H9 (cell line): Measurements from ENCODE around the gene SLC17A2. TPM values are rescaled to one million over a fixed set of nuclear protein-coding genes. Genes with fewer than 3 reads are reported as not detected.

Experiments
- DNase-seq: peaks from one replicate; pipeline ENCODE4 v3.0.0-alpha.2; 2017
- H2AFZ ChIP-seq: one replicate; pipeline ENCODE4 v1.6.1; 2013; ENCODE audit warnings: mild to moderate bottlenecking, low read length, control low read depth, moderate library complexity
- H2AK5ac ChIP-seq: 2 replicates; pipeline ENCODE4 v1.6.1; 2013; ENCODE audit warnings: low read length, control low read depth, mixed read lengths; ENCODE audit not compliant: insufficient read length
- H2BK120ac ChIP-seq: one replicate; pipeline ENCODE4 v1.6.1; 2013; ENCODE audit warnings: low read depth, mild to moderate bottlenecking, low read length, control low read depth, inconsistent platforms; ENCODE audit not compliant: poor library complexity, severe bottlenecking
- H2BK12ac ChIP-seq: 2 replicates; pipeline ENCODE4 v1.6.1; 2013; ENCODE audit warnings: low read length, control low read depth, mixed read lengths, low read depth; ENCODE audit not compliant: insufficient read length
- H2BK15ac ChIP-seq: 2 replicates; pipeline ENCODE4 v1.6.1; 2013; ENCODE audit warnings: low read depth, low read length, control low read depth
- H2BK20ac ChIP-seq: one replicate; pipeline ENCODE4 v1.6.1; 2013; ENCODE audit warnings: low read depth, mild to moderate bottlenecking, low read length, control low read depth, inconsistent platforms; ENCODE audit not compliant: poor library complexity, severe bottlenecking
- H2BK5ac ChIP-seq: 2 replicates; pipeline ENCODE4 v1.6.1; 2013; ENCODE audit warnings: low read length, control low read depth, mixed read lengths; ENCODE audit not compliant: insufficient read length
- H3K14ac ChIP-seq: 2 replicates; pipeline ENCODE4 v1.6.1; 2013; ENCODE audit warnings: low read length, control low read depth; ENCODE audit not compliant: insufficient read depth
- H3K18ac ChIP-seq: 2 replicates; pipeline ENCODE4 v1.6.1; 2013; ENCODE audit warnings: low read depth, mild to moderate bottlenecking, mixed read lengths, low read length, control low read depth; ENCODE audit not compliant: insufficient read length
- H3K23ac ChIP-seq: 2 replicates; pipeline ENCODE4 v1.6.1; 2013; ENCODE audit warnings: low read length, control low read depth, mixed read lengths, low read depth; ENCODE audit not compliant: insufficient read length
- H3K23me2 ChIP-seq: 2 replicates; pipeline ENCODE4 v1.6.1; 2013; ENCODE audit warnings: low read depth, mild to moderate bottlenecking, mixed read lengths, low read length, control low read depth; ENCODE audit not compliant: insufficient read length, poor library complexity, severe bottlenecking
- H3K27ac ChIP-seq: 2 replicates; pipeline ENCODE4 v1.5.1; 2013; ENCODE audit warnings: low read length, control low read depth, mixed read lengths, low read depth; ENCODE audit not compliant: insufficient read length
- H3K27me3 ChIP-seq: 2 replicates; pipeline ENCODE4 v1.6.1; 2013; ENCODE audit warnings: low read length, control low read depth, inconsistent platforms; ENCODE audit not compliant: insufficient read depth
- H3K4ac ChIP-seq: 2 replicates; pipeline ENCODE4 v1.6.1; 2013; ENCODE audit warnings: low read depth, mild to moderate bottlenecking, control low read depth, inconsistent platforms, low read length, moderate library complexity
- H3K4me1 ChIP-seq: 2 replicates; pipeline ENCODE4 v1.6.1; 2013; ENCODE audit warnings: low read length, control low read depth, inconsistent platforms; ENCODE audit not compliant: insufficient read depth
- H3K4me2 ChIP-seq: 2 replicates; pipeline ENCODE4 v1.6.1; 2013; ENCODE audit warnings: low read length, control low read depth, mixed read lengths; ENCODE audit not compliant: insufficient read length, insufficient read depth
- H3K56ac ChIP-seq: 2 replicates; pipeline ENCODE4 v1.6.1; 2013; ENCODE audit warnings: low read depth, mild to moderate bottlenecking, mixed read lengths, low read length, control low read depth; ENCODE audit not compliant: insufficient read length
- H3K79me1 ChIP-seq: 2 replicates; pipeline ENCODE4 v1.6.1; 2013; ENCODE audit warnings: low read depth, mild to moderate bottlenecking, moderate library complexity, low read length, control low read depth, inconsistent platforms; ENCODE audit not compliant: insufficient read depth, poor library complexity, severe bottlenecking
- H3K79me2 ChIP-seq: 2 replicates; pipeline ENCODE4 v1.6.1; 2013; ENCODE audit warnings: low read length, control low read depth, inconsistent platforms; ENCODE audit not compliant: insufficient read depth
- H3K9ac ChIP-seq: 2 replicates; pipeline ENCODE4 v1.6.1; 2013; ENCODE audit warnings: low read length, control low read depth, mixed read lengths; ENCODE audit not compliant: insufficient read length; ENCODE audit errors: extremely low read depth
- H3K9me3 ChIP-seq: one replicate; pipeline ENCODE4 v1.6.1; 2013; ENCODE audit warnings: low read depth, low read length, inconsistent platforms; ENCODE audit not compliant: control insufficient read depth
- H3T11ph ChIP-seq: one replicate; pipeline ENCODE4 v1.6.1; 2013; ENCODE audit warnings: mild to moderate bottlenecking, low read length, control low read depth, inconsistent platforms
- H4K20me1 ChIP-seq: one replicate; pipeline ENCODE4 v1.6.1; 2013; ENCODE audit not compliant: control insufficient read depth, insufficient read length, insufficient read depth
- H4K5ac ChIP-seq: 2 replicates; pipeline ENCODE4 v1.6.1; 2013; ENCODE audit warnings: low read depth, mild to moderate bottlenecking, mixed read lengths, low read length, control low read depth; ENCODE audit not compliant: insufficient read length
- H4K8ac ChIP-seq: replicated peaks from 2 replicates; pipeline ENCODE4 v1.6.1; 2013; ENCODE audit warnings: low read length, control low read depth, mixed read lengths, low read depth; ENCODE audit not compliant: insufficient read length
- H4K91ac ChIP-seq: 2 replicates; pipeline ENCODE4 v1.6.1; 2013; ENCODE audit warnings: low read depth, mild to moderate bottlenecking, moderate library complexity, mixed read lengths, low read length, control low read depth; ENCODE audit not compliant: insufficient read length
- H3K27ac Mint-ChIP-seq, 3 experiments: 2 replicates in 2 of 3; 3 replicates in 1 of 3; pipeline ENCODE4 v1.8.0; 2020 to 2021; ENCODE audit warnings: mixed read lengths in 3 of 3, mild to moderate bottlenecking in 1 of 3, moderate library complexity in 1 of 3
- H3K27me3 Mint-ChIP-seq: 2 replicates; pipeline ENCODE4 v1.8.0; 2021; ENCODE audit warnings: low read depth, mild to moderate bottlenecking, moderate library complexity, mixed read lengths
- H3K36me3 Mint-ChIP-seq, 3 experiments: 2 replicates in 2 of 3; 3 replicates in 1 of 3; pipeline ENCODE4 v1.8.0; 2020 to 2021; ENCODE audit warnings: low read depth in 3 of 3, mixed read lengths in 3 of 3; ENCODE audit not compliant: insufficient read depth in 1 of 3
- H3K4me1 Mint-ChIP-seq, 2 experiments: 2 replicates each; pipeline ENCODE4 v1.8.0; 2020; ENCODE audit warnings: mixed read lengths in 2 of 2
- H3K4me3 Mint-ChIP-seq, 2 experiments: 2 replicates in 1 of 2; 3 replicates in 1 of 2; pipeline ENCODE4 v1.8.0; 2020 to 2021; ENCODE audit warnings: mild to moderate bottlenecking in 2 of 2, mixed read lengths in 2 of 2, moderate library complexity in 1 of 2
- H3K9me3 Mint-ChIP-seq, 2 experiments: 2 replicates in 1 of 2; 3 replicates in 1 of 2; pipeline ENCODE4 v1.8.0; 2020; ENCODE audit warnings: mild to moderate bottlenecking in 2 of 2, mixed read lengths in 2 of 2, moderate library complexity in 1 of 2
- CTCF ChIP-seq: fragments of 200-600 bp; sonication (generic); conservative IDR thresholded peaks from 3 replicates; pipeline ENCODE4 v1.8.0; 2021; ENCODE audit warnings: antibody characterized with exemption, mild to moderate bottlenecking
- WGBS: extraction: QIAGEN DNeasy Blood & Tissue Kit; methylation state at CpG from one replicate; pipeline ENCODE4 v1.1.7; 2013; ENCODE audit warnings: missing lambda C conversion rate, low lambda C conversion rate, mixed read lengths; ENCODE audit not compliant: insufficient read length; ENCODE audit errors: extremely low coverage; 5-methylcytosine and 5-hydroxymethylcytosine counted together
- total RNA-seq: library from RNA; stranded (reverse); gene quantifications from 2 replicates; pipeline ENCODE4 v1.2.1, GENCODE V29; 2021

SLC17A2 gene
- total RNA-seq, 1 experiment from 2014 or later: not detected

- H3K9ac ChIP-seq: no peak overlapping the region
- H3K14ac ChIP-seq: no peak overlapping the region
- no peak for DNase-seq
- H3K9me3 ChIP-seq: no peaks in the 10 kb centered on the region
- WGBS: no CpG with 5 or more reads among the region's 1 CpG
- Mint-ChIP-seq H3K36me3 (no peaks in the 10 kb centered on the region), H3K4me1 (peaks cover 23% of the 10 kb centered on the region in 2 experiments), H3K4me3 (no peak overlapping the region), H3K27ac (no peak overlapping the region), H3K27me3 (no peaks in the 10 kb centered on the region), H3K9me3 (no peaks in the 10 kb centered on the region)
- no peak overlapping the region for H2AFZ ChIP-seq
- no peak for TF ChIP-seq CTCF
- H3K18ac ChIP-seq: no peak overlapping the region
- H3K23ac ChIP-seq: no peak overlapping the region
- no peak overlapping the region for H4K5ac ChIP-seq
- no peak overlapping the region for H2AK5ac ChIP-seq
- H3K79me2 ChIP-seq: no peaks in the 10 kb centered on the region
- H3K27me3 ChIP-seq: no peaks in the 10 kb centered on the region
- H2BK20ac ChIP-seq: no peak overlapping the region
- no peak overlapping the region for H2BK12ac ChIP-seq
- no peaks in the 10 kb centered on the region for H4K20me1 ChIP-seq
- H3K23me2 ChIP-seq: no peaks in the 10 kb centered on the region
- H3K4me2 ChIP-seq: no peak overlapping the region
- H3T11ph ChIP-seq: no peak overlapping the region
- no peak overlapping the region for H3K4ac ChIP-seq
- no peak overlapping the region for H2BK5ac ChIP-seq
- peaks cover 5% of the 10 kb centered on the region; the same call in 1 of the 2 replicates for H3K4me1 ChIP-seq
- no peak overlapping the region for H2BK15ac ChIP-seq
- H3K56ac ChIP-seq: no peak overlapping the region
- H2BK120ac ChIP-seq: no peak overlapping the region
- H3K27ac ChIP-seq: no peak overlapping the region
- no peaks in the 10 kb centered on the region for H3K79me1 ChIP-seq
- H4K8ac ChIP-seq: no peak overlapping the region
- no peak overlapping the region for H4K91ac ChIP-seq
Observed at GRCh38 chr6:25902071-25902470, 28.4 kb downstream of the SLC17A2 start.
